Naive thymus-derived CD4-positive, alpha-beta T cell (primary cell): ENCODE measurements around the gene LIPT2. TPM values are rescaled to one million over a fixed set of nuclear protein-coding genes. Genes with fewer than 3 reads are reported as not detected.

ENCODE experiments used
- ATAC-seq: fragments of 150-1000 bp; cut with Tn5 transposase; 2 replicates; pipeline ENCODE4 v1.10.0; 2021; ENCODE audit warnings: mild to moderate bottlenecking, moderate library complexity
- CTCF ChIA-PET: fragments of 350-600 bp; sonication (Branson Sonifier 250); formaldehyde crosslinking; loops from one replicate; lab custom pipeline; 2021; ENCODE audit warnings: antibody characterized with exemption; lab: Charles Lee
- POLR2A ChIA-PET: fragments of 350-600 bp; sonication (Branson Sonifier 250); formaldehyde crosslinking; loops from one replicate; lab custom pipeline; 2021; ENCODE audit warnings: antibody characterized with exemption, inconsistent platforms; lab: Charles Lee
- DNase-seq, 9 donors: peaks; one replicate each; pipeline versions ENCODE4 v3.0.0 to v3.0.0-alpha.2; 2020 to 2022; ENCODE audit warnings: mixed read lengths in 1 of 9
- H3K27ac ChIP-seq: one replicate; pipeline ENCODE4 v1.7.0; 2013; ENCODE audit warnings: mild to moderate bottlenecking, low read depth, low read length, moderate library complexity
- H3K27me3 ChIP-seq, 2 donors: one replicate each; pipeline ENCODE4 v1.7.0; 2013; ENCODE audit warnings: low read length in 2 of 2, mild to moderate bottlenecking in 2 of 2, moderate library complexity in 2 of 2; ENCODE audit not compliant: control insufficient read depth in 2 of 2, insufficient read depth in 2 of 2
- H3K36me3 ChIP-seq, 3 experiments: 1 replicate in 2 of 3; 2 replicates in 1 of 3; pipeline ENCODE4 v1.7.0; 2013; ENCODE audit warnings: low read length in 3 of 3, mild to moderate bottlenecking in 3 of 3, moderate library complexity in 1 of 3; ENCODE audit not compliant: insufficient read depth in 3 of 3, control insufficient read depth in 2 of 3
- H3K4me1 ChIP-seq, 2 donors: one replicate each; pipeline ENCODE4 v1.7.0; 2013; ENCODE audit warnings: low read length in 2 of 2, mild to moderate bottlenecking in 2 of 2, moderate library complexity in 1 of 2; ENCODE audit not compliant: control insufficient read depth in 2 of 2, insufficient read depth in 2 of 2
- H3K4me3 ChIP-seq: 2 replicates; pipeline ENCODE4 v1.7.0; 2013; ENCODE audit warnings: mild to moderate bottlenecking, low read length
- H3K9me3 ChIP-seq, 3 experiments: 1 replicate in 2 of 3; 2 replicates in 1 of 3; pipeline ENCODE4 v1.7.0; 2013; ENCODE audit warnings: low read length in 3 of 3; ENCODE audit not compliant: control insufficient read depth in 2 of 3
- H3K27ac Mint-ChIP-seq, 9 donors: one replicate each; pipeline ENCODE4 v1.8.0; 2020 to 2022; ENCODE audit warnings: mixed read lengths in 9 of 9, mild to moderate bottlenecking in 8 of 9, moderate library complexity in 5 of 9, inconsistent platforms in 2 of 9
- H3K27me3 Mint-ChIP-seq, 5 donors: one replicate each; pipeline ENCODE4 v1.8.0; 2021 to 2022; ENCODE audit warnings: mixed read lengths in 5 of 5, mild to moderate bottlenecking in 1 of 5
- H3K36me3 Mint-ChIP-seq, 5 donors: one replicate each; pipeline ENCODE4 v1.8.0; 2020 to 2022; ENCODE audit warnings: mixed read lengths in 5 of 5, mild to moderate bottlenecking in 3 of 5, inconsistent platforms in 1 of 5
- H3K4me1 Mint-ChIP-seq, 7 donors: one replicate each; pipeline ENCODE4 v1.8.0; 2020 to 2022; ENCODE audit warnings: mixed read lengths in 7 of 7, mild to moderate bottlenecking in 3 of 7, inconsistent platforms in 1 of 7
- H3K4me3 Mint-ChIP-seq, 10 donors: one replicate each; pipeline ENCODE4 v1.8.0; 2020 to 2022; ENCODE audit warnings: mild to moderate bottlenecking in 10 of 10, mixed read lengths in 10 of 10, moderate library complexity in 6 of 10, inconsistent platforms in 2 of 10
- H3K9me3 Mint-ChIP-seq, 11 donors: one replicate each; pipeline ENCODE4 v1.8.0; 2020 to 2022; ENCODE audit warnings: mixed read lengths in 11 of 11, mild to moderate bottlenecking in 4 of 11, inconsistent platforms in 1 of 11, moderate library complexity in 1 of 11
- intact Hi-C, 2 donors: fragments of 100-400 bp; cut with micrococcal nuclease; formaldehyde crosslinking; loops; one replicate each; pipeline ENCODE4 v1.15.1; 2023
- polyA plus RNA-seq, 2 donors: library from polyadenylated mRNA; unstranded; fragments of 300-500 nt; fragmentation: Illumina TruSeq; gene quantifications; one replicate each; pipeline ENCODE4 v1.2.3, GENCODE V29; 2021
- total RNA-seq, 6 experiments: library from RNA in 5 of 6; stranded (reverse) in 5 of 6; gene quantifications; 1 replicate in 5 of 6; 2 replicates in 1 of 6; pipeline ENCODE4 v1.2.3 and lab custom pipeline; 2021 to 2026

The LIPT2 gene
- total and polyA plus RNA-seq, 7 experiments from 2014 or later = 1.9 to 23.3 (median 16.9) TPM

- Mint-ChIP-seq H3K9me3 (peaks cover 0 to 19% (median 4%) of the 10 kb centered on the region in 11 donors), H3K36me3 (peaks cover 0 to 2% (median 0%) of the 10 kb centered on the region in 5 donors), H3K4me1 (no peaks in the 10 kb centered on the region), H3K27ac (no peak overlapping the region), H3K4me3 (no peak overlapping the region), H3K27me3 (peaks cover under 1 to 7% (median 6%) of the 10 kb centered on the region in 5 donors)
- no peak overlapping the region for H3K27ac ChIP-seq
- no peak overlapping the region for H3K4me3 ChIP-seq
- no peaks in the 10 kb centered on the region for H3K36me3 ChIP-seq
- no peaks in the 10 kb centered on the region for H3K27me3 ChIP-seq
- no peaks in the 10 kb centered on the region for H3K4me1 ChIP-seq
- DNase-seq = no peak
- ATAC-seq = no peak
- H3K9me3 ChIP-seq = peaks cover 0 to 3% (median 2%) of the 10 kb centered on the region in 3 experiments
- ChIA-PET CTCF (no interaction called here), POLR2A (interaction anchor here (1.9 kb wide), 1 partner anchor 14 kb away, joined by 6 read pairs; the partner anchor contains the start of gene LIPT2)
- intact Hi-C loops = no loop called here
Measured at GRCh38 chr11:74506823-74507222, 13.3 kb upstream of the LIPT2 start.

- intact Hi-C loops = no loop called here
- Mint-ChIP-seq H3K36me3 (peaks cover 0 to 8% (median 4%) of the 10 kb centered on the region in 5 donors), H3K4me3 (no peak overlapping the region), H3K4me1 (no peaks in the 10 kb centered on the region), H3K27ac (no peak overlapping the region), H3K9me3 (peaks cover 0 to 17% (median 4%) of the 10 kb centered on the region in 11 donors), H3K27me3 (peaks cover 0 to 7% (median 4%) of the 10 kb centered on the region in 5 donors)
- Histone ChIP-seq H3K27me3 (no peaks in the 10 kb centered on the region), H3K4me1 (no peaks in the 10 kb centered on the region), H3K9me3 (peaks cover 0 to 4% (median 3%) of the 10 kb centered on the region in 3 experiments), H3K4me3 (no peak overlapping the region), H3K36me3 (no peaks in the 10 kb centered on the region), H3K27ac (no peak overlapping the region)
- CTCF ChIA-PET = no interaction called here
- POLR2A ChIA-PET = no interaction called here
- DNase-seq (no peak), ATAC-seq (no peak)
Measured at GRCh38 chr11:74505911-74506310, 12.4 kb upstream of the LIPT2 start.

- Mint-ChIP-seq H3K4me3 (no peak overlapping the region), H3K9me3 (peaks cover 0 to 17% (median 4%) of the 10 kb centered on the region in 11 donors), H3K36me3 (peaks cover 0 to 11% (median 8%) of the 10 kb centered on the region in 5 donors), H3K4me1 (no peaks in the 10 kb centered on the region), H3K27ac (no peak overlapping the region), H3K27me3 (peaks cover 0 to 8% (median 0%) of the 10 kb centered on the region in 5 donors)
- no peak overlapping the region for H3K27ac ChIP-seq
- intact Hi-C loops = no loop called here
- CTCF ChIA-PET = no interaction called here
- ATAC-seq = no peak
- H3K4me3 ChIP-seq = no peak overlapping the region
- POLR2A ChIA-PET = interaction anchor here (0.7 kb wide), 1 partner anchor 106 kb away, joined by 3 read pairs; no protein-coding TSS in a partner anchor
- DNase-seq = no peak
- no peaks in the 10 kb centered on the region for H3K36me3 ChIP-seq
- no peaks in the 10 kb centered on the region for H3K27me3 ChIP-seq
- peaks cover 0 to 4% (median 3%) of the 10 kb centered on the region in 3 experiments for H3K9me3 ChIP-seq
- H3K4me1 ChIP-seq = no peaks in the 10 kb centered on the region
Measured at GRCh38 chr11:74504100-74504691, 10.7 kb upstream of the LIPT2 start.

GRCh38 chr11:74494916-74495315 lies 1.4 kb upstream of the LIPT2 start:
- CTCF ChIA-PET = interaction anchor here (0.6 kb wide), 1 partner anchor 296 kb away, joined by 3 read pairs; no protein-coding TSS in a partner anchor
- no peaks in the 10 kb centered on the region for H3K27me3 ChIP-seq
- H3K27ac ChIP-seq = no peak overlapping the region
- no peak overlapping the region for H3K4me3 ChIP-seq
- POLR2A ChIA-PET = interaction anchor here (1.5 kb wide), 1 partner anchor 9 kb away, joined by 4 read pairs; no protein-coding TSS in a partner anchor
- Mint-ChIP-seq H3K27ac (peak overlapping the region in 1 of 9 donors; percentile 73), H3K9me3 (peaks cover 0 to 5% (median 0%) of the 10 kb centered on the region in 11 donors), H3K36me3 (peaks cover 0 to 17% (median 14%) of the 10 kb centered on the region in 5 donors), H3K4me1 (peaks cover 13 to 43% (median 28%) of the 10 kb centered on the region in 7 donors), H3K4me3 (peak overlapping the region in 1 of 10 donors; percentile 1), H3K27me3 (peaks cover 0 to 2% (median 0%) of the 10 kb centered on the region in 5 donors)
- intact Hi-C loops = loop anchor here (5.0 to 10.0 kb wide), 5 partner anchors 510 to 1118 kb away; partner anchors contain the start of genes UCP2 (in 2 of the 2), COA4 (in 1 of the 2), FAM168A (in 1 of the 2) and PAAF1 (in 1 of the 2)
- H3K9me3 ChIP-seq = no peaks in the 10 kb centered on the region
- ATAC-seq (no peak), DNase-seq (no peak)
- H3K4me1 ChIP-seq = peaks cover 8 to 10% of the 10 kb centered on the region in 2 donors
- no peaks in the 10 kb centered on the region for H3K36me3 ChIP-seq

GRCh38 chr11:74493791-74494630 lies 487 bp upstream of the LIPT2 start:
- intact Hi-C loops = loop anchor here (1.0 to 10.0 kb wide), 14 partner anchors 41 to 1117 kb away; partner anchors contain the start of genes C2CD3 (in 2 of the 2), COA4 (in 2 of the 2), PAAF1 (in 2 of the 2) and PGM2L1 (in 2 of the 2)
- peaks cover 8 to 10% of the 10 kb centered on the region in 2 donors for H3K4me1 ChIP-seq
- ChIA-PET POLR2A (interaction anchor here (0.7 to 2.1 kb wide), 19 partner anchors 8 to 1885 kb away, joined by 3 to 32 read pairs (median 4); partner anchors contain the start of genes ATG16L2, C2CD3, FAM168A and NEU3), CTCF (interaction anchor here (0.6 to 2.0 kb wide), 3 partner anchors 41 to 297 kb away, joined by 3 to 10 read pairs (median 5); no protein-coding TSS in a partner anchor)
- ATAC-seq = no peak
- Mint-ChIP-seq H3K36me3 (peaks cover 0 to 14% (median 10%) of the 10 kb centered on the region in 5 donors), H3K4me1 (peaks cover 14 to 43% (median 28%) of the 10 kb centered on the region in 7 donors), H3K4me3 (peak overlapping the region; percentile 74 to 92 (median 86)), H3K27me3 (no peaks in the 10 kb centered on the region), H3K9me3 (peaks cover 0 to 5% (median 0%) of the 10 kb centered on the region in 11 donors), H3K27ac (peak overlapping the region; percentile 56 to 96 (median 89))
- H3K36me3 ChIP-seq = no peaks in the 10 kb centered on the region
- no peaks in the 10 kb centered on the region for H3K27me3 ChIP-seq
- DNase-seq = no peak
- H3K4me3 ChIP-seq = peak overlapping the region; percentile 90
- no peaks in the 10 kb centered on the region for H3K9me3 ChIP-seq
- peak overlapping the region; percentile 95 for H3K27ac ChIP-seq

GRCh38 chr11:74492084-74492483 lies 1.4 kb downstream of the LIPT2 start:
- POLR2A ChIA-PET = no interaction called here
- peaks cover 8 to 10% of the 10 kb centered on the region in 2 donors for H3K4me1 ChIP-seq
- no peaks in the 10 kb centered on the region for H3K9me3 ChIP-seq
- no peaks in the 10 kb centered on the region for H3K27me3 ChIP-seq
- peak overlapping the region; percentile 39 to 88 (median 70) for H3K4me3 Mint-ChIP-seq
- DNase-seq (no peak), ATAC-seq (no peak)
- H3K9me3 Mint-ChIP-seq = peaks cover 0 to 4% (median 0%) of the 10 kb centered on the region in 11 donors
- intact Hi-C loops = loop anchor here (2.0 to 10.0 kb wide), 7 partner anchors 79 to 1115 kb away; partner anchors contain the start of genes COA4 (in 2 of the 2), PAAF1 (in 2 of the 2), UCP2 (in 2 of the 2) and FAM168A (in 1 of the 2)
- peaks cover 0 to 6% (median 3%) of the 10 kb centered on the region in 5 donors for H3K36me3 Mint-ChIP-seq
- no peaks in the 10 kb centered on the region for H3K27me3 Mint-ChIP-seq
- H3K27ac ChIP-seq = no peak overlapping the region
- H3K4me1 Mint-ChIP-seq = peaks cover 14 to 43% (median 28%) of the 10 kb centered on the region in 7 donors
- CTCF ChIA-PET = no interaction called here
- peak overlapping the region in 8 of 9 donors; percentile 17 to 82 (median 56) for H3K27ac Mint-ChIP-seq
- H3K36me3 ChIP-seq = no peaks in the 10 kb centered on the region
- H3K4me3 ChIP-seq = no peak overlapping the region
